Urinary bladder (tissue), 4 donors: ENCODE measurements around the gene MINK1. TPM values are rescaled to one million over a fixed set of nuclear protein-coding genes. Genes with fewer than 3 reads are reported as not detected.
"Not testable (repeated sequence)": the region's sequence is repeated elsewhere in the genome, so short reads cannot be mapped to it uniquely, and the experiment has no call there.

Experiments
- DNase-seq: peaks from one replicate; pipeline ENCODE4 v3.0.0-alpha.2; 2015; ENCODE audit errors: extremely low spot score
- H3K27ac ChIP-seq: one replicate; pipeline ENCODE4 v1.5.1; 2013; ENCODE audit warnings: low read depth, mild to moderate bottlenecking, moderate library complexity
- H3K36me3 ChIP-seq: one replicate; pipeline ENCODE4 v1.6.1; 2013; ENCODE audit warnings: mild to moderate bottlenecking, moderate library complexity; ENCODE audit not compliant: insufficient read depth
- H3K4me1 ChIP-seq: one replicate; pipeline ENCODE4 v1.6.1; 2013; ENCODE audit warnings: mild to moderate bottlenecking, moderate library complexity; ENCODE audit not compliant: insufficient read depth
- H3K4me3 ChIP-seq: one replicate; pipeline ENCODE4 v1.5.1; 2013; ENCODE audit warnings: low read depth, low read length
- WGBS: extraction: QIAGEN DNeasy Blood & Tissue Kit; methylation state at CpG from one replicate; pipeline ENCODE4 v1.1.7; 2013; 5-methylcytosine and 5-hydroxymethylcytosine counted together
- polyA plus RNA-seq: library from polyadenylated mRNA; stranded (reverse); fragments of 200-250 nt; gene quantifications from one replicate; pipeline ENCODE4 v1.2.3, GENCODE V29; 2013
- total RNA-seq: library from RNA; depleted of rRNA; stranded (reverse); fragments of >200 nt; gene quantifications from one replicate; pipeline ENCODE4 v1.2.3, GENCODE V29; 2014
- donor health status: healthy with polysubstance abuse.
- donor health status: healthy.

Gene MINK1
- total and polyA plus RNA-seq, 2 donors = 29.9 to 45.2 TPM

GRCh38 chr17:4827399-4827798, 5.7 kb upstream of the MINK1 start:
- no peak for DNase-seq
- WGBS = 65% methylated on average over 8 of the region's 8 CpGs

DNA sequence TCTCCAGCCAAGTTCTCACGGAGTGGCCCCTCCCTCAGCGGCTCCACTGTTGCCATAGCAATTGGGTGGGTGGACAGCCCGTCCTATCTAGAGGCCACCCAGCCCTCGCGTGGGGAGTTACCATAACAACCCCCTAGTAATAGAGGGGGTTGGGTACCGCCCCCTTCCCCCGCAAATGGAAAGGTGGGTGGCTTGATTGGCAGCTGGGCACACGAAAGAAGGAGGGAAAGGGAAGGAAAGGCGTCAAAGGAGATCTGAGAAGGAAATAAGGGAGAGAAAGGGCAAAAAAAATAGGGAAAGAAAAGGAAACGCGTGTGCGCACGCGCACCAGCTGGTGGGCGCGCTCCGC, 337 bp upstream of the MINK1 start:
- H3K36me3 ChIP-seq, DNase-seq, H3K27ac ChIP-seq, H3K4me1 ChIP-seq: not testable (repeated sequence)
- H3K4me3 ChIP-seq = peak overlapping the region; percentile 84
- 0% methylated on average over 10 of the region's 17 CpGs for WGBS

More at GRCh38 chr17:4827399-4827798, 5.7 kb upstream of the MINK1 start:
- no peak overlapping the region for H3K4me3 ChIP-seq
- no peak overlapping the region for H3K27ac ChIP-seq
- H3K4me1 ChIP-seq = no peaks in the 10 kb centered on the region
- H3K36me3 ChIP-seq = peaks cover 3% of the 10 kb centered on the region

DNA sequence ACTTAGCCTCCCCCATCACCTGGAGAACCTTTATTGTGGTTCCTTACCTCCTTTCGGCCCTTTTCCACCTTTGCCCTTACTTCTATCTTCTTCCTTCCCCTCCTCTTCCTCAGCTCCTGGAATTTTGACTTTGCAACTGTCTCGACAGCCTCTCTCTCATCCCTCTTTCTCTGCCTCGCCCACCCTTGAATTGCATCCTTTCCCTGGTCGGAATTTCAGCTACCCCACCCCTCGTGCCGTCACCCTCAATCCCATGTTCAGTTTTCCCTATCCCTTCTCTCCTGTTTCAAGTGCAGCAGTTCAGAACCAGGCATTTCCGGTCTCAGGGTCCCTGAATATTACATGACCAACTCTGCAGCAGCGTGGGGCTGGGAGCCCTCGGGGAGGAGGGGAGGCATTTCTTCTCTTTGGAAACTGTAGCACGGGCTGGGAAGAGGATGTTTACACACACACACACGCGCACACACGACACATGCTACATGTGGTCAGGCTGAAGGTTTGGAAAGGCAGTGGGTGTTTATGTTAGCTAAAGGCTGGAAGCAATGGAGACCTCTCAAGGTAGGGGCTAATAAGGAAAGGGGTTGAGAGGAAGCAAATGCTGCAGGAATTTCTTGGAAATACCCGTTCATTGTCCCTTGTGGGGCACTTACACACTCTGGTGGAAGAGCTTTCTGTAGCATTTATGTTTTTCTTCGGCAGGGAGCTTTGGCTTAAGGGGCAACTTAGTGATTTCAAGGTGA, 971 bp downstream of the MINK1 start:
- H3K36me3 ChIP-seq = no peaks in the 10 kb centered on the region
- DNase-seq = no peak
- H3K4me3 ChIP-seq = peak overlapping the region; percentile 84
- 5% methylated on average over 15 of the region's 15 CpGs for WGBS
- H3K4me1 ChIP-seq = peaks cover 2% of the 10 kb centered on the region
- peak overlapping the region; percentile 75 for H3K27ac ChIP-seq

GRCh38 chr17:4834681-4835020, 1.5 kb downstream of the MINK1 start:
- 65% methylated on average over 4 of the region's 4 CpGs for WGBS
- Histone ChIP-seq H3K4me1 (peaks cover 2% of the 10 kb centered on the region), H3K27ac (no peak overlapping the region), H3K36me3 (no peaks in the 10 kb centered on the region), H3K4me3 (no peak overlapping the region)
- no peak for DNase-seq

DNA sequence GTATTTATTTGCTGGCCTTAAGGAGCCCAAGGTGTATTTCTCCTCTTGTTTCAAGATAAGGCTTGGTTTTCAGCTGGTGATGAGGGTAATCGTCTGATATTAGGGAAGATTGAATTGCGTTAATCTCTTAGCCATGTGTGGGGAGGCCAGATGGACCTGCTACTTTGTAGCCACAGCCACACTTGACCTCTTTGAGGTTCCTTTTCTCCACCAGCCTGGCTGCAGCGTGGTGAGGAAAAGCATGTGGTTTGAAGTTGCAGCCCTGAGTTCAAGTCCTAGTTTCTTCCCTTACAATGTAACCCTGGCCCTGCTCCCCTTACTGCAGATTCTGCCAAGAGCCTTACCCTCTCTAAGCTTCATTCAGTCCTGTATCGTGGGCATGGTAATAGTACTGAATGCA, 3.1 kb downstream of the MINK1 start:
- DNase-seq = no peak
- no peak overlapping the region for H3K4me3 ChIP-seq
- 78% methylated on average over 4 of the region's 4 CpGs for WGBS
- H3K27ac ChIP-seq = no peak overlapping the region
- no peaks in the 10 kb centered on the region for H3K36me3 ChIP-seq
- peaks cover 2% of the 10 kb centered on the region for H3K4me1 ChIP-seq

GRCh38 chr17:4837471-4838308, 4.5 kb downstream of the MINK1 start:
- WGBS = 47% methylated on average over 13 of the region's 13 CpGs
- Histone ChIP-seq H3K4me3 (no peak overlapping the region), H3K36me3 (no peaks in the 10 kb centered on the region), H3K27ac (no peak overlapping the region), H3K4me1 (peaks cover 2% of the 10 kb centered on the region)
- DNase-seq = no peak

- DNase-seq = no peak
- Histone ChIP-seq H3K4me3 (no peak overlapping the region), H3K36me3 (no peaks in the 10 kb centered on the region), H3K27ac (no peak overlapping the region), H3K4me1 (peaks cover 2% of the 10 kb centered on the region)
- 74% methylated on average over 3 of the region's 3 CpGs for WGBS
Observed at GRCh38 chr17:4838309-4838785, 5.2 kb downstream of the MINK1 start.

DNA sequence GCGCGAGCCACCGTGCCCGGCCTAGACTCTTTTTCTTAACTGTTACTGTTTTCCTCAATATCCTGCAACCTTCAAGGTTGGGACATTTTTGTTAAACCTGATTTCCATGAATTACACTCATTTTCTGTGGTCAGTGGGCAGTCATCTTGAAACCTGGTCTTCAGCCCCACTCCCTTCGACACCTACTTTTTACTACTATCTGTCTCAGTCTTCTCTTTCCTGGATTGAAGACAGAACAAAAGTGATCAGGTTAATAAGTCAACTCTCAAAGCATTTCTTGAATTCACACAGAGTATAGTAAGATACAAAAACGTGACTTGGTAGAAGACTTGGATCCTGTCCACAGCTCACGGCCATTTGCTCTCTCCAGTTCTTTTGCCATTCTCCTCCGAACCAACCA, 6.1 kb downstream of the MINK1 start:
- DNase-seq = no peak
- no peak overlapping the region for H3K4me3 ChIP-seq
- no peak overlapping the region for H3K27ac ChIP-seq
- H3K36me3 ChIP-seq = no peaks in the 10 kb centered on the region
- peaks cover 2% of the 10 kb centered on the region for H3K4me1 ChIP-seq
- 90% methylated on average over 8 of the region's 8 CpGs for WGBS

DNA sequence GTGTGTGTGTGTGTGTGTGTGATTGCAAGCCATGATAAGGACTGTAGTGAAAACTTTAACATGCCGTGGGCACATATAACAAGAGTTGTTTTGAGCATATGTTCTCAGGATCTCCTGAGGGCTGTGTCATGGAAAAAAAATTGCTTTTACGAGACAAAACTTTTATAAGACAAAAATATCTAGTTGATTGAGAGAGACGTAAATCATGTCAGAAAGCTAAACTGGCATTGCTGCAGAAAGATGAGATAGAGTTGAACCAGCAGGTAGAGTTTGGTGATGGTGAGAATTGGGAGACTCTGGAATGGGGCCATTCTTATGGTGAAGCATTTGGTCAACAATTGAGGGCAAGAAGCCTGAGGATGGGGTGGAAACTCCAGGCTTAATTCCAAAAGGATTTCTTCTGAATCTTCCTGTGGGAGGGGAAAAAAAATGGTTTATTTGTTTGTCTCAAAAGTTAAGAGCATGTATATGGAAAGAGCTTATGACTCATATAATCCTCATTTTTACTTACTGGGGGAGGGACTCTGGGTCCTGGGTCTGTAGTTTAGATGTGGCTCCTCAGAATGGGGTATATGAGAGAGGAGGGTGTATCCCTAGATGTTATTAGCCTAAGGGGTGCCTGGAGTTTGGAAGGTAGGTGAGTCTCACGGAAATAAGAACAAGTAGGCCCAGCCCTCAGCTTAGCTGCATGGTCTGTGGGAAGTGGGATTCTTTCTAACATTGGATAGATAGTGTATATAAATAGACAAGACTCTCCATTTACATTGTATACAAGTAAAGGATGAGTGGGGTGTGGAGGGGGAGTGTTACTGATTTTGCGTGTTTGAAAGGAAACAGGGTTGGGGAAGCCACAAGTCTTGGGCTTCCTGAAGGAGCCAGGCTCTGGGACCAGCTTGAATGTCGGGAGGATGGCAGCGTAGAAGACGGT, 7.1 kb downstream of the MINK1 start:
- 67% methylated on average over 8 of the region's 8 CpGs for WGBS

GRCh38 chr17:4840893-4841242, 7.7 kb downstream of the MINK1 start:
- no peaks in the 10 kb centered on the region for H3K36me3 ChIP-seq
- no peak overlapping the region for H3K27ac ChIP-seq
- DNase-seq = no peak
- 76% methylated on average over 10 of the region's 10 CpGs for WGBS
- H3K4me3 ChIP-seq = no peak overlapping the region
- H3K4me1 ChIP-seq = no peaks in the 10 kb centered on the region

More for the DNA sequence above, 7.1 kb downstream of the MINK1 start:
- Histone ChIP-seq H3K4me1 (peaks cover 1% of the 10 kb centered on the region), H3K27ac (no peak overlapping the region), H3K36me3 (no peaks in the 10 kb centered on the region), H3K4me3 (no peak overlapping the region)
- DNase-seq = no peak

DNA sequence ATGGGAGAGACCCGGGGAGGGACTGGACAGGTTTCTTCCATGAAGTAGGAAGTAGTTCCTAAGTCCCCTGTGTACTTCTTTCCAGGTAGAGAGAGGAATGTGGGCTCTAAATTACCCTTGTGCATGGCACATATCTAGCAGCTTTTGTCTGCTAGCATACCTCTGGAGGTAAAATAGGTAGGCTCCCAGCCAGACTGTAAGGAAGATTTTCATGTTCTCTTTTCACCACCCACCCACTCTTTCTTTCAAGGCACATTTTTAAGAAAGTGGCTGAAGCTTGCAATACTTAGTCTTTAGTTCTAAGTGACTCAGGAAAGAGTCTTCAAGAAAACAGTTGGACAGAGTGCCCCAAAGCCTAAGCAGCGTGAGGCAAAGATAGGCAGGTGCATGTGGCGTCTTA, 9.2 kb downstream of the MINK1 start:
- H3K4me3 ChIP-seq = no peak overlapping the region
- DNase-seq = no peak
- H3K36me3 ChIP-seq = no peaks in the 10 kb centered on the region
- WGBS = 97% methylated on average over 3 of the region's 3 CpGs
- H3K4me1 ChIP-seq = no peaks in the 10 kb centered on the region
- no peak overlapping the region for H3K27ac ChIP-seq

- WGBS = 83% methylated on average over 9 of the region's 9 CpGs
- DNase-seq = no peak
- no peak overlapping the region for H3K4me3 ChIP-seq
- no peaks in the 10 kb centered on the region for H3K36me3 ChIP-seq
- H3K4me1 ChIP-seq = no peaks in the 10 kb centered on the region
- H3K27ac ChIP-seq = no peak overlapping the region
Observed at GRCh38 chr17:4843321-4844000, 10.3 kb downstream of the MINK1 start.

DNA sequence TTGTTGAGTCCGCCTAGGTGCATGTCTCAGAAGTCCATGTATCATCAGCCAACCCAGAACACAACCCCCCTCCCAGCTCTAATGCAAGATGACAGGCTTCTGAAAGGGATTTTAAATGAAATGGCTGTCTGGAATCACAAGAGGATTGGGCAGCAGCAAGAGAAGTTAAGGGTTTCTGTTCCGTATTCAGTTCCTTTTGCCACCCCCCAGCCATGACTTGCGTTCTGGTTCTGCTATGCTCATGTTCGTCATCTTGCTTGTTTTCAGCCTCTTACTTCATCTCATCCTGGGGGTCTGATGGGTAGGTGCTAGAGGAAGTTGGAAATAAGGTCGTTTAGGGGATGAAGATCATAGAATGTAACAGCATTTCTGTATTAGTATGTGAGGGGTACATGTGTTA, 12.0 kb downstream of the MINK1 start:
- Histone ChIP-seq H3K27ac (no peak overlapping the region), H3K4me3 (no peak overlapping the region), H3K4me1 (no peaks in the 10 kb centered on the region), H3K36me3 (no peaks in the 10 kb centered on the region)
- DNase-seq = no peak
- 82% methylated on average over 5 of the region's 5 CpGs for WGBS
